PC-3 (cell line): Measurements from ENCODE around the gene LMNA. TPM values are rescaled to one million over a fixed set of nuclear protein-coding genes. Genes with fewer than 3 reads are reported as not detected.
"Not testable (repeated sequence)": the region's sequence is repeated elsewhere in the genome, so short reads cannot be mapped to it uniquely, and the experiment has no call there.

Experiments
- ATAC-seq: fragments of 200-7000 bp; cut with Tn5 transposase; 2 replicates; pipeline ENCODE4 v1.9.1; 2020; ENCODE audit warnings: mild to moderate bottlenecking, moderate library complexity
- BruUV-seq: library from RNA; stranded (reverse); fragments of 400-500 nt; replicated peaks from 2 replicates; lab custom pipeline; 2021; lab: Mats Ljungman, UMichigan
- CTCF ChIA-PET: fragments of 300-600 bp; sonication (Branson Sonifier 250); formaldehyde crosslinking; loops from one replicate; lab custom pipeline; 2022; ENCODE audit warnings: antibody characterized with exemption; lab: Charles Lee
- POLR2A ChIA-PET: fragments of 300-600 bp; sonication (Branson Sonifier 250); formaldehyde crosslinking; loops from one replicate; lab custom pipeline; 2022; ENCODE audit warnings: antibody characterized with exemption; ENCODE audit not compliant: unreplicated experiment; lab: Charles Lee
- DNase-seq: peaks from one replicate; pipeline ENCODE4 v3.0.0-alpha.2; 2015
- H2AFZ ChIP-seq: fragments of 300-600 bp; sonication (generic); 2 replicates; pipeline ENCODE4 v1.6.0; 2016; ENCODE audit warnings: antibody characterized with exemption, low read length
- H3F3A ChIP-seq: fragments of 300-600 bp; sonication (generic); one replicate; pipeline ENCODE4 v1.6.0; 2017; ENCODE audit warnings: antibody characterized with exemption, low read length, control low read depth, mild to moderate bottlenecking; ENCODE audit not compliant: unreplicated experiment
- H3K27ac ChIP-seq: fragments of 300-600 bp; sonication (generic); 2 replicates; pipeline ENCODE4 v1.5.1; 2016; ENCODE audit warnings: mild to moderate bottlenecking, low read length
- H3K27me3 ChIP-seq: fragments of 300-600 bp; sonication (generic); 2 replicates; pipeline ENCODE4 v1.6.1; 2016; ENCODE audit warnings: low read length, mixed read lengths
- H3K36me3 ChIP-seq: fragments of 300-600 bp; sonication (generic); 2 replicates; pipeline ENCODE4 v1.6.1; 2016; ENCODE audit warnings: low read depth, mixed run types, low read length, mixed read lengths
- H3K4me1 ChIP-seq: fragments of 300-600 bp; sonication (generic); 2 replicates; pipeline ENCODE4 v1.5.1; 2016; ENCODE audit warnings: low read length; ENCODE audit not compliant: insufficient read depth
- H3K4me2 ChIP-seq: fragments of 300-600 bp; sonication (generic); 2 replicates; pipeline ENCODE4 v1.6.0; 2016; ENCODE audit warnings: low read length
- H3K4me3 ChIP-seq: fragments of 300-600 bp; sonication (generic); 2 replicates; pipeline ENCODE4 v1.5.1; 2016; ENCODE audit warnings: mild to moderate bottlenecking, low read length, mixed read lengths
- H3K79me2 ChIP-seq: fragments of 300-600 bp; sonication (generic); 2 replicates; pipeline ENCODE4 v1.6.1; 2017; ENCODE audit warnings: low read length, mixed read lengths
- H3K9ac ChIP-seq: fragments of 300-600 bp; sonication (generic); 2 replicates; pipeline ENCODE4 v1.6.0; 2016; ENCODE audit warnings: mild to moderate bottlenecking, low read length
- H3K9me2 ChIP-seq: fragments of 300-600 bp; sonication (generic); replicated peaks from 2 replicates; pipeline ENCODE4 v1.6.1; 2016; ENCODE audit warnings: mixed run types, low read length, mixed read lengths
- H3K9me3 ChIP-seq: fragments of 300-600 bp; sonication (generic); 2 replicates; pipeline ENCODE4 v1.6.1; 2016; ENCODE audit warnings: low read length, mixed read lengths
- H4K20me1 ChIP-seq: fragments of 300-600 bp; sonication (generic); 2 replicates; pipeline ENCODE4 v1.6.1; 2016; ENCODE audit warnings: low read length, mixed read lengths
- CTCF ChIP-seq: fragments of 300-600 bp; sonication (generic); conservative IDR thresholded peaks from 2 replicates; pipeline ENCODE4 v1.5.1; 2017; ENCODE audit warnings: antibody characterized with exemption, low read depth, mild to moderate bottlenecking, low read length
- EZH2 ChIP-seq: fragments of 300-600 bp; sonication (generic); IDR thresholded peaks from one replicate; pipeline ENCODE4 v1.6.1; 2017; ENCODE audit warnings: antibody characterized with exemption, mild to moderate bottlenecking, low read length; ENCODE audit not compliant: unreplicated experiment
- EZH2phosphoT487 ChIP-seq: fragments of 300-600 bp; sonication (generic); IDR thresholded peaks from 2 replicates; pipeline ENCODE4 v1.6.1; 2018; ENCODE audit warnings: mild to moderate bottlenecking, antibody characterized with exemption, low read length, borderline replicate concordance
- intact Hi-C: fragments of 100-400 bp; cut with micrococcal nuclease; formaldehyde crosslinking; loops from 2 replicates; pipeline ENCODE4 v1.9.0; 2023
- total RNA-seq: library from RNA; depleted of rRNA; stranded (reverse); fragments of >200 nt; gene quantifications from 2 replicates; pipeline ENCODE4 v1.2.3, GENCODE V29; 2014

LMNA gene
- total RNA-seq, 1 experiment from 2014 or later = 864 TPM

GRCh38 chr1:156069490-156070455 is 44.7 kb upstream of the LMNA start:
- intact Hi-C loops = loop anchor here (5.0 kb wide), 1 partner anchor 67 kb away; no protein-coding TSS in a partner anchor

GRCh38 chr1:156070548-156070947 is 44.0 kb upstream of the LMNA start:
- no peak overlapping the region for H3K9ac ChIP-seq
- ATAC-seq = no peak
- no peaks in the 10 kb centered on the region for H3K9me2 ChIP-seq
- no peak overlapping the region for H3K27ac ChIP-seq
- TF ChIP-seq EZH2phosphoT487 (no peak), CTCF (no peak), EZH2 (no peak)
- H3K79me2 ChIP-seq = no peaks in the 10 kb centered on the region
- peaks cover 3% of the 10 kb centered on the region for H3F3A ChIP-seq
- H3K36me3 ChIP-seq = no peaks in the 10 kb centered on the region; the same call in 1 of the 2 replicates
- ChIA-PET CTCF (no interaction called here), POLR2A (no interaction called here)
- intact Hi-C loops = no loop called here
- no peaks in the 10 kb centered on the region; the same call in 1 of the 2 replicates for H3K4me1 ChIP-seq
- no peaks in the 10 kb centered on the region for H3K27me3 ChIP-seq
- BruUV-seq = no TSS peak
- DNase-seq = no peak
- no peaks in the 10 kb centered on the region for H3K9me3 ChIP-seq
- no peaks in the 10 kb centered on the region for H4K20me1 ChIP-seq
- H2AFZ ChIP-seq = no peak overlapping the region
- H3K4me3 ChIP-seq = no peak overlapping the region
- H3K4me2 ChIP-seq = no peak overlapping the region

More at GRCh38 chr1:156069490-156070455, 44.7 kb upstream of the LMNA start:
- Histone ChIP-seq H3K4me3 (no peak overlapping the region), H3K27me3 (no peaks in the 10 kb centered on the region), H2AFZ (no peak overlapping the region), H3K79me2 (no peaks in the 10 kb centered on the region), H4K20me1 (no peaks in the 10 kb centered on the region), H3K27ac (no peak overlapping the region), H3K9ac (no peak overlapping the region), H3K9me2 (no peaks in the 10 kb centered on the region), H3K9me3 (no peaks in the 10 kb centered on the region), H3F3A (peaks cover 3% of the 10 kb centered on the region), H3K4me1 (no peaks in the 10 kb centered on the region; the same call in 1 of the 2 replicates), H3K4me2 (no peak overlapping the region), H3K36me3 (no peaks in the 10 kb centered on the region)
- no peak for DNase-seq
- ChIA-PET POLR2A (no interaction called here), CTCF (no interaction called here)
- TF ChIP-seq EZH2phosphoT487 (no peak), CTCF (no peak), EZH2 (no peak)
- ATAC-seq = no peak
- no TSS peak for BruUV-seq

GRCh38 chr1:156071332-156071816 is 43.1 kb upstream of the LMNA start:
- DNase-seq, H3K36me3 ChIP-seq, H3K27me3 ChIP-seq, H3K4me3 ChIP-seq, H4K20me1 ChIP-seq, BruUV-seq, H3K4me2 ChIP-seq, H2AFZ ChIP-seq, CTCF ChIA-PET, intact Hi-C loops, H3K9ac ChIP-seq, H3F3A ChIP-seq, H3K4me1 ChIP-seq, H3K79me2 ChIP-seq, H3K9me2 ChIP-seq, H3K27ac ChIP-seq, ATAC-seq, POLR2A ChIA-PET, H3K9me3 ChIP-seq: not testable (repeated sequence)
